ENCODE measurements around the gene ZBTB25.

- TF ChIP-seq, protein P1, sequence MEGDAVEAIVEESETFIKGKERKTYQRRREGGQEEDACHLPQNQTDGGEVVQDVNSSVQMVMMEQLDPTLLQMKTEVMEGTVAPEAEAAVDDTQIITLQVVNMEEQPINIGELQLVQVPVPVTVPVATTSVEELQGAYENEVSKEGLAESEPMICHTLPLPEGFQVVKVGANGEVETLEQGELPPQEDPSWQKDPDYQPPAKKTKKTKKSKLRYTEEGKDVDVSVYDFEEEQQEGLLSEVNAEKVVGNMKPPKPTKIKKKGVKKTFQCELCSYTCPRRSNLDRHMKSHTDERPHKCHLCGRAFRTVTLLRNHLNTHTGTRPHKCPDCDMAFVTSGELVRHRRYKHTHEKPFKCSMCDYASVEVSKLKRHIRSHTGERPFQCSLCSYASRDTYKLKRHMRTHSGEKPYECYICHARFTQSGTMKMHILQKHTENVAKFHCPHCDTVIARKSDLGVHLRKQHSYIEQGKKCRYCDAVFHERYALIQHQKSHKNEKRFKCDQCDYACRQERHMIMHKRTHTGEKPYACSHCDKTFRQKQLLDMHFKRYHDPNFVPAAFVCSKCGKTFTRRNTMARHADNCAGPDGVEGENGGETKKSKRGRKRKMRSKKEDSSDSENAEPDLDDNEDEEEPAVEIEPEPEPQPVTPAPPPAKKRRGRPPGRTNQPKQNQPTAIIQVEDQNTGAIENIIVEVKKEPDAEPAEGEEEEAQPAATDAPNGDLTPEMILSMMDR (IDR thresholded peaks at IDR 0.05; ENCODE audit: low read depth, low read length): no peak
- no peak for TF ChIP-seq MYC (IDR thresholded peaks at IDR 0.05; ENCODE audit: low read depth, low read length)
- no peak for TF ChIP-seq MAX (IDR thresholded peaks at IDR 0.05; ENCODE audit: low read depth, low read length)
- TF ChIP-seq POLR2A (IDR thresholded peaks at IDR 0.05; ENCODE audit: extremely low read depth, insufficient read length): no peak
Measured at GRCh38 chr14:64550621-64551333, 47.1 kb upstream of the ZBTB25 start.
